K562 (cell line): Measurements from ENCODE around the gene AHCYL1. TPM values are rescaled to one million over a fixed set of nuclear protein-coding genes. Genes with fewer than 3 reads are reported as not detected.

Experiments
- MCM7 ChIP-seq, 2 experiments: fragments of 450-650 bp; IDR thresholded peaks; 2 replicates each; pipeline ENCODE4 v1.6.1; 2016 to 2018
- PTRF ChIP-seq: fragments of 450-650 bp; IDR thresholded peaks from 2 replicates; pipeline ENCODE4 v1.6.1; 2016; ENCODE audit warnings: mild to moderate bottlenecking, missing genetic modification characterization, missing compliant biosample characterization
- TRIM28 ChIP-seq: fragments of 450-650 bp; IDR thresholded peaks from 2 replicates; pipeline ENCODE4 v1.6.1; 2017
- polyA plus RNA-seq, 8 experiments: library from polyadenylated mRNA; depleted of rRNA in 4 of 8; stranded (reverse) in 5 of 8; unstranded in 3 of 8; fragments of >200 nt; fragmentation: Nextera tagmentation in 2 of 8; fragmentation: Illumina TruSeq in 1 of 8; extraction: Ambion mirVana in 2 of 8; extraction: Trizol in 1 of 8; gene quantifications; 2 replicates each; pipeline versions ENCODE4 v1.2.1 to v1.2.3, GENCODE V29; 2011 to 2014; ENCODE audit warnings: inconsistent platforms in 1 of 8, missing spikeins in 1 of 8
- total RNA-seq, 7 experiments: library from RNA; depleted of rRNA in 6 of 7; stranded (reverse); fragments of >200 nt in 6 of 7; fragmentation: Illumina TruSeq in 2 of 7; extraction: Trizol in 2 of 7; gene quantifications; 2 replicates each; pipeline versions ENCODE4 v1.2.1 to v1.2.3, GENCODE V29; 2011 to 2021; ENCODE audit warnings: low replicate concordance in 1 of 7
- TF ChIP-seq, protein P1 (sequence below): fragments of 450-650 bp; IDR thresholded peaks from 2 replicates; pipeline ENCODE4 v1.6.1; 2016; ENCODE audit warnings: low read depth

The AHCYL1 gene
- total and polyA plus RNA-seq, 9 of the 15 experiments (the other 6 are each of a cell fraction or from before 2014, with no cell fraction given): 27.3 to 118 (median 44.5) TPM

DNA sequence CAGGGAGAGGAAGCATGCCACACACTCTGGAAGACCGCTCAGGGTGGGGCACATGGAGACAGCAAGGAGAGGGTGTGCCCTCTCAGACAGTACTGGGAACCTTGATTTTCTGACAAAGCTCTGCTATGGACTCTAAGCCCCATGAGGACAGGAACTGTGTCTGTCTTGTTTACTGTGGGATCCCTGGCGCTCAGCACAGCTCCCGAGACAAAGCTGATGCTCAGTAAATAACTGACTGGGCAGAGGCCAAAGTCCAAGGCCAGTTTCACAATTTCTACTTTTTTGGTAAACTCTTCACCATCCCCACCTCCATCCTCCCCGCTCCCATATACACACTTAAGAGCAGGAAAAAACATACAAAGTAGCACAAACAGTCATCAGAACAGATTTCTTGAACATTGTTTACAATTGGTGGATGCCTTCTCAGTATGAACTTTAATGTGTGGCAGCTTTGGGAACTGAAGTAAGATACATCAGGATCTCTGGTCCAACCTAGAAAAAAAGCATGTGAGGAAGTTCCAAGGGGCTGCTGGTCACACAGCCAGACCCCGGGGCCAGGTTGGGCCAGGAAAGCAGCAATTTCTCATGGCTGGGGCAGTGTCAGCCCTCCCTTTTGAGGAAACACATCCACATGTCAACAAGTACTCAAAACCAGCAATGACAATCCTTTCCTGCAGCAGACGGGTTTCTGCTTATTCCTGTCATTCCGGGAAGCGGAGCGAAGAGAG, 5.6 kb upstream of the AHCYL1 start (continued):
- TF ChIP-seq, protein P1, sequence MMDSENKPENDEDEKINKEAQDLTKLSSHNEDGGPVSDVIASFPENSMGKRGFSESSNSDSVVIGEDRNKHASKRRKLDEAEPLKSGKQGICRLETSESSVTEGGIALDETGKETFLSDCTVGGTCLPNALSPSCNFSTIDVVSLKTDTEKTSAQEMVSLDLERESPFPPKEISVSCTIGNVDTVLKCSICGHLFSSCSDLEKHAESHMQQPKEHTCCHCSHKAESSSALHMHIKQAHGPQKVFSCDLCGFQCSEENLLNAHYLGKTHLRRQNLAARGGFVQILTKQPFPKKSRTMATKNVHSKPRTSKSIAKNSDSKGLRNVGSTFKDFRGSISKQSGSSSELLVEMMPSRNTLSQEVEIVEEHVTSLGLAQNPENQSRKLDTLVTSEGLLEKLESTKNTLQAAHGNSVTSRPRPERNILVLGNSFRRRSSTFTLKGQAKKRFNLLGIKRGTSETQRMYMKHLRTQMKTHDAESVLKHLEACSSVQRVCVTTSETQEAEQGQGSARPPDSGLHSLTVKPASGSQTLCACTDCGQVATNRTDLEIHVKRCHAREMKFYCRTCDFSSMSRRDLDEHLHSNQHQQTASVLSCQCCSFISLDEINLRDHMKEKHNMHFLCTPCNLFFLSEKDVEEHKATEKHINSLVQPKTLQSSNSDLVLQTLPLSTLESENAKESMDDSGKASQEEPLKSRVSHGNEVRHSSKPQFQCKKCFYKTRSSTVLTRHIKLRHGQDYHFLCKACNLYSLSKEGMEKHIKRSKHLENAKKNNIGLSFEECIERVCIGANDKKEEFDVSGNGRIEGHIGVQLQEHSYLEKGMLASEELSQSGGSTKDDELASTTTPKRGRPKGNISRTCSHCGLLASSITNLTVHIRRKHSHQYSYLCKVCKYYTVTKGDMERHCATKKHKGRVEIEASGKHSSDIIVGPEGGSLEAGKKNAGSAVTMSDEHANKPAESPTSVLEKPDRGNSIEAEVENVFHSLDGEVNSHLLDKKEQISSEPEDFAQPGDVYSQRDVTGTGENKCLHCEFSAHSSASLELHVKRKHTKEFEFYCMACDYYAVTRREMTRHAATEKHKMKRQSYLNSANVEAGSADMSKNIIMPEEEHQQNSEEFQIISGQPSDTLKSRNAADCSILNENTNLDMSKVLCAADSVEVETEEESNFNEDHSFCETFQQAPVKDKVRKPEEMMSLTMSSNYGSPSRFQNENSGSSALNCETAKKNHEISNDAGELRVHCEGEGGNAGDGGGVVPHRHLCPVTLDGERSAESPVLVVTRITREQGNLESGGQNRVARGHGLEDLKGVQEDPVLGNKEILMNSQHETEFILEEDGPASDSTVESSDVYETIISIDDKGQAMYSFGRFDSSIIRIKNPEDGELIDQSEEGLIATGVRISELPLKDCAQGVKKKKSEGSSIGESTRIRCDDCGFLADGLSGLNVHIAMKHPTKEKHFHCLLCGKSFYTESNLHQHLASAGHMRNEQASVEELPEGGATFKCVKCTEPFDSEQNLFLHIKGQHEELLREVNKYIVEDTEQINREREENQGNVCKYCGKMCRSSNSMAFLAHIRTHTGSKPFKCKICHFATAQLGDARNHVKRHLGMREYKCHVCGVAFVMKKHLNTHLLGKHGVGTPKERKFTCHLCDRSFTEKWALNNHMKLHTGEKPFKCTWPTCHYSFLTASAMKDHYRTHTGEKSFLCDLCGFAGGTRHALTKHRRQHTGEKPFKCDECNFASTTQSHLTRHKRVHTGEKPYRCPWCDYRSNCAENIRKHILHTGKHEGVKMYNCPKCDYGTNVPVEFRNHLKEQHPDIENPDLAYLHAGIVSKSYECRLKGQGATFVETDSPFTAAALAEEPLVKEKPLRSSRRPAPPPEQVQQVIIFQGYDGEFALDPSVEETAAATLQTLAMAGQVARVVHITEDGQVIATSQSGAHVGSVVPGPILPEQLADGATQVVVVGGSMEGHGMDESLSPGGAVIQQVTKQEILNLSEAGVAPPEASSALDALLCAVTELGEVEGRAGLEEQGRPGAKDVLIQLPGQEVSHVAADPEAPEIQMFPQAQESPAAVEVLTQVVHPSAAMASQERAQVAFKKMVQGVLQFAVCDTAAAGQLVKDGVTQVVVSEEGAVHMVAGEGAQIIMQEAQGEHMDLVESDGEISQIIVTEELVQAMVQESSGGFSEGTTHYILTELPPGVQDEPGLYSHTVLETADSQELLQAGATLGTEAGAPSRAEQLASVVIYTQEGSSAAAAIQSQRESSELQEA: no peak
- TF ChIP-seq TRIM28: peak; percentile 64; the same call in 1 of the 2 replicates
- TF ChIP-seq MCM7 (IDR thresholded peaks at IDR 0.05): no peak
- TF ChIP-seq PTRF (tag): 0 out of 2 replicates have a peak, but pooled peaks have one; percentile 21
